ENCODE data around the gene LPAR2. TPM values are rescaled to one million over a fixed set of nuclear protein-coding genes. Genes with fewer than 3 reads are reported as not detected.

LPAR2 gene
- total and polyA plus RNA-seq, 2 of the 13 experiments (the other 11 are each of a cell fraction or from before 2014, with no cell fraction given), result 0.86 to 3.6 TPM

GRCh38 chr19:19602136-19602712, 25.8 kb downstream of the LPAR2 start:
- DNase-seq (ENCODE audit: low spot score) (peak; percentile 40), FAIRE-seq (no peak), ATAC-seq (no peak)
- H3K4me3 ChIP-seq (replicated peaks in 1 of 3; ENCODE audit: insufficient read depth in 1 of 3, low read depth in 2 of 3, low read length in 3 of 3), result no peak overlapping the region
- intact Hi-C loops (cut with micrococcal nuclease; ENCODE audit: unreplicated experiment), result no loop called here
- no peaks in the 10 kb centered on the region for H3K79me2 ChIP-seq (ENCODE audit: insufficient read depth, low read length)
- no peaks in the 10 kb centered on the region for H3K36me3 ChIP-seq (replicated peaks in 1 of 2; ENCODE audit: control insufficient read depth in 1 of 2, insufficient read depth in 2 of 2, low read length in 2 of 2)
- H2AFZ ChIP-seq (ENCODE audit: low read length), result no peak overlapping the region
- no peak overlapping the region for H3K27ac ChIP-seq (ENCODE audit: extremely low read length, insufficient read depth, low read length)
- ChIA-PET POLR2A (interaction anchor here (1.6 kb wide), 1 partner anchor 62 kb away, joined by 3 read pairs; no protein-coding TSS in a partner anchor), CTCF (ENCODE audit: low intra/inter-chr PET ratio, low total read pairs) (no interaction called here)
- H3K9ac ChIP-seq (ENCODE audit: insufficient read depth, low read depth, low read length), result no peak overlapping the region
- H3K9me3 ChIP-seq (ENCODE audit: low read length), result no peaks in the 10 kb centered on the region
- H4K20me1 ChIP-seq (ENCODE audit: insufficient read depth, low read length), result no peaks in the 10 kb centered on the region
- BruUV-seq (replicated peaks), result no TSS peak
- in situ Hi-C loops (cut with HindIII; ENCODE audit: extremely low pct_ligation_motif_present, low pct_unique_long_range_greater_than_20kb), result no loop called here
- H3K4me1 ChIP-seq (ENCODE audit: insufficient read depth, low read length), result peaks cover 22% of the 10 kb centered on the region
- WGBS (ENCODE audit: low lambda C conversion rate), result 12% methylated on average over 9 of the region's 9 CpGs
- no peak overlapping the region for H3K4me2 ChIP-seq (ENCODE audit: low read depth, low read length)
- H3K27me3 ChIP-seq (ENCODE audit: control insufficient read depth in 1 of 2, insufficient read depth in 2 of 2, low read length in 2 of 2), result no peaks in the 10 kb centered on the region
- peak; percentile 71; the same call in 1 of the 2 replicates for TF ChIP-seq TBX3 (IDR thresholded peaks at IDR 0.05; ENCODE audit: borderline replicate concordance)
- no peak for TF ChIP-seq ZBTB40 (IDR thresholded peaks at IDR 0.05)
- no peak for TF ChIP-seq ZBTB40 (CRISPR knock-in tag; IDR thresholded peaks at IDR 0.05)
- TF ChIP-seq TFAP4 (IDR thresholded peaks at IDR 0.05; ENCODE audit: borderline replicate concordance, low read depth), result no peak
- TF ChIP-seq NR2F6 (IDR thresholded peaks at IDR 0.05), result peak; percentile 62; the same call in 1 of the 2 replicates
- 0 out of 2 replicates have a peak, but pooled peaks have one; percentile 22 for TF ChIP-seq NR2F6 (CRISPR knock-in tag; IDR thresholded peaks at IDR 0.05)
- peak; percentile 68 for TF ChIP-seq FOSL2 (CRISPR knock-in tag; IDR thresholded peaks at IDR 0.05)
- no peak for TF ChIP-seq ZNF549 (CRISPR knock-in tag; IDR thresholded peaks at IDR 0.05)
- peak; percentile 70; the same call in 1 of the 2 replicates for TF ChIP-seq ETV5 (CRISPR knock-in tag; IDR thresholded peaks at IDR 0.05; ENCODE audit: borderline replicate concordance)
- no peak for TF ChIP-seq GATAD1 (CRISPR knock-in tag; IDR thresholded peaks at IDR 0.05)
- no peak for TF ChIP-seq ZNF746 (CRISPR knock-in tag; IDR thresholded peaks at IDR 0.05)
- no peak for TF ChIP-seq ZNF574 (CRISPR knock-in tag; IDR thresholded peaks at IDR 0.05)
- TF ChIP-seq ZFP36L1 (CRISPR knock-in tag; IDR thresholded peaks at IDR 0.05), result no peak

All from HepG2 (cell line).